Measurements from ENCODE around the gene DCC.

GRCh38 chr18:52950155-52950554 is 610.2 kb downstream of the DCC start:
- TF ChIP-seq CTCF (IDR thresholded peaks at IDR 0.05) (no peak), ZNF512 (CRISPR knock-in tag; IDR thresholded peaks at IDR 0.05; ENCODE audit: borderline replicate concordance) (no peak), RELA (CRISPR knock-in tag; IDR thresholded peaks at IDR 0.05; ENCODE audit: borderline replicate concordance) (no peak)
